Upper lobe of left lung (tissue), 4 donors: ENCODE data around the gene NHP2.

Source experiments
- EP300 ChIP-seq, 4 donors: sonication (generic); formaldehyde crosslinking; IDR thresholded peaks; one replicate each; pipeline ENCODE4 v1.5.1; 2017; ENCODE audit warnings: antibody characterized with exemption in 4 of 4, control low read depth in 2 of 4
- POLR2A ChIP-seq, 4 donors: fragments of 450-650 bp; IDR thresholded peaks; one replicate each; pipeline ENCODE4 v1.5.1; 2016 to 2017; ENCODE audit warnings: antibody characterized with exemption in 4 of 4, mild to moderate bottlenecking in 2 of 4
- POLR2AphosphoS5 ChIP-seq, 2 donors: sonication (generic); formaldehyde crosslinking; IDR thresholded peaks; one replicate each; pipeline ENCODE4 v1.5.1; 2017; ENCODE audit warnings: antibody characterized with exemption in 2 of 2
- TF ChIP-seq, protein P1 (sequence below), 6 experiments: fragments of 450-650 bp in 4 of 6; fragments of 200-600 bp in 2 of 6; sonication (generic) in 2 of 6; IDR thresholded peaks; one replicate each; pipeline ENCODE4 v1.5.1; 2016 to 2019; ENCODE audit warnings: antibody characterized with exemption in 6 of 6

DNA sequence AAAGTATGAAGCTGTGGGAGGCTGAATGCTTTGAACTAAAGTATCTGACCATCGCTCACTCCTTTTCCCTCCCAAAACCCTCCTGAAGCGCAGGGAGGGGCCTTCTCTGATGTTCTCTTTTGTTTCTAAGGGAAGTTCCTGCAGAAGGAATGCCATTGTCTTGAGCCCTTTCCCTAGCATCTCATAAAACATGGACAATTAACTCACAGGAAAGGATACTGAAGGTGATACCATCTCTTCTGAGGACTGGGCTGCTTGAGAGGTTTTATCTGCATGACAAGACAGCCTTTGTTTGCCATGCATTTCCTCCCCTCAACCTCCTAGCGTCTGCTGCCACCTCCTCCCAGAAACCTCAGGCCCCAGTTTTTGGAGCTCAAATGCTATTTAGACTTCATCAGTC is 27.1 kb downstream of the NHP2 start:
- TF ChIP-seq, protein P1, sequence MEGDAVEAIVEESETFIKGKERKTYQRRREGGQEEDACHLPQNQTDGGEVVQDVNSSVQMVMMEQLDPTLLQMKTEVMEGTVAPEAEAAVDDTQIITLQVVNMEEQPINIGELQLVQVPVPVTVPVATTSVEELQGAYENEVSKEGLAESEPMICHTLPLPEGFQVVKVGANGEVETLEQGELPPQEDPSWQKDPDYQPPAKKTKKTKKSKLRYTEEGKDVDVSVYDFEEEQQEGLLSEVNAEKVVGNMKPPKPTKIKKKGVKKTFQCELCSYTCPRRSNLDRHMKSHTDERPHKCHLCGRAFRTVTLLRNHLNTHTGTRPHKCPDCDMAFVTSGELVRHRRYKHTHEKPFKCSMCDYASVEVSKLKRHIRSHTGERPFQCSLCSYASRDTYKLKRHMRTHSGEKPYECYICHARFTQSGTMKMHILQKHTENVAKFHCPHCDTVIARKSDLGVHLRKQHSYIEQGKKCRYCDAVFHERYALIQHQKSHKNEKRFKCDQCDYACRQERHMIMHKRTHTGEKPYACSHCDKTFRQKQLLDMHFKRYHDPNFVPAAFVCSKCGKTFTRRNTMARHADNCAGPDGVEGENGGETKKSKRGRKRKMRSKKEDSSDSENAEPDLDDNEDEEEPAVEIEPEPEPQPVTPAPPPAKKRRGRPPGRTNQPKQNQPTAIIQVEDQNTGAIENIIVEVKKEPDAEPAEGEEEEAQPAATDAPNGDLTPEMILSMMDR (IDR thresholded peaks at IDR 0.05) = no peak
- TF ChIP-seq EP300 (IDR thresholded peaks at IDR 0.05) (peak in 1 of 4 donors; percentile 12), POLR2AphosphoS5 (IDR thresholded peaks at IDR 0.05) (peak in 1 of 2 donors; percentile 27), POLR2A (IDR thresholded peaks at IDR 0.05) (no peak)
